Kasumi-1 (cell line): ENCODE measurements around the gene CACNB4.

Experiments
- DNase-seq, 2 experiments: peaks; one replicate each; lab custom pipeline; 2025; lab: John Stamatoyannopoulos, UW

Gene CACNB4

DNA sequence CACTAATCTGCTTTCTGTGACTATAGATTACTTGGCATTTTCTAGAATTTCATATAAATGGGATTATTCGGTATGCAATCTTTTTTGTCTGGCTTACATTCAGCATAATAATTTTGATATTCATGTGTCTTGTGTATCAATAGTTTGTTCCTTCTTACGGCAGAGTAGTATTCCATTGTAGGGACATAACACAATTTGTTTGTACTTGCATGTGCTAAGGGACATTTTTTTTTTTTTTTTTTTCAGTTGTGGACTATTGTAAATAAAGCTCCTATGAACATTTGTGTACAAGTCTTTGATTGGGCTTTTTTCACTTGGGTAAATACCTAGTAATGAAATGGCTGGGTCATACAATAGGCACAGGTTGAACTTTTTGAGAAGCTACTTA is 315.7 kb downstream of the CACNB4 start:
- DNase-seq: no peak
